Karpas-422 (cell line): Measurements from ENCODE around the gene PRMT1. TPM values are rescaled to one million over a fixed set of nuclear protein-coding genes. Genes with fewer than 3 reads are reported as not detected.

Experiments
- DNase-seq: peaks from one replicate; pipeline ENCODE4 v3.0.0-alpha.2; 2015
- H2AFZ ChIP-seq: fragments of 200-600 bp; sonication (generic); 2 replicates; pipeline ENCODE4 v1.6.1; 2014; ENCODE audit warnings: antibody characterized with exemption, low read length, mixed read lengths
- H3K27ac ChIP-seq: fragments of 200-600 bp; sonication (generic); 2 replicates; pipeline ENCODE4 v1.5.1; 2014; ENCODE audit warnings: mild to moderate bottlenecking, low read length, moderate library complexity
- H3K27me3 ChIP-seq: fragments of 200-600 bp; sonication (generic); 2 replicates; pipeline ENCODE4 v1.6.1; 2014; ENCODE audit warnings: low read length, mixed read lengths
- H3K36me3 ChIP-seq: fragments of 200-600 bp; sonication (generic); 2 replicates; pipeline ENCODE4 v1.6.1; 2014; ENCODE audit warnings: low read length, mixed read lengths; ENCODE audit not compliant: insufficient read depth
- H3K4me1 ChIP-seq: fragments of 200-600 bp; sonication (generic); 2 replicates; pipeline ENCODE4 v1.6.1; 2014; ENCODE audit warnings: mild to moderate bottlenecking, low read length, mixed read lengths
- H3K4me2 ChIP-seq: fragments of 200-600 bp; sonication (generic); 2 replicates; pipeline ENCODE4 v1.6.1; 2014; ENCODE audit warnings: low read length, low read depth, mild to moderate bottlenecking; ENCODE audit not compliant: poor library complexity, severe bottlenecking
- H3K4me3 ChIP-seq: fragments of 200-600 bp; sonication (generic); 2 replicates; pipeline ENCODE4 v1.5.1; 2014; ENCODE audit warnings: mild to moderate bottlenecking, antibody characterized with exemption, low read length, mixed read lengths
- H3K79me2 ChIP-seq: fragments of 200-600 bp; sonication (generic); 2 replicates; pipeline ENCODE4 v1.6.1; 2014; ENCODE audit warnings: mild to moderate bottlenecking, low read length, mixed read lengths
- H3K9ac ChIP-seq: fragments of 200-600 bp; sonication (generic); 2 replicates; pipeline ENCODE4 v1.6.0; 2014; ENCODE audit warnings: low read length
- H3K9me2 ChIP-seq: fragments of 200-600 bp; sonication (generic), shearing (Covaris generic); replicated peaks from 2 replicates; pipeline ENCODE4 v1.6.0; 2014; ENCODE audit warnings: mild to moderate bottlenecking, low read length, moderate library complexity; ENCODE audit not compliant: insufficient read depth
- H3K9me3 ChIP-seq: fragments of 300-700, 200-600 bp; sonication (generic); 2 replicates; pipeline ENCODE4 v1.6.1; 2014; ENCODE audit warnings: low read length, mixed read lengths
- H4K20me1 ChIP-seq: fragments of 200-600 bp; sonication (generic); 2 replicates; pipeline ENCODE4 v1.6.1; 2014; ENCODE audit warnings: mild to moderate bottlenecking, antibody characterized with exemption, low read length, low read depth; ENCODE audit not compliant: insufficient read depth
- total RNA-seq: library from RNA; depleted of rRNA; stranded (reverse); fragments of >200 nt; shearing (Covaris generic); gene quantifications from 2 replicates; pipeline ENCODE4 v1.2.3, GENCODE V29; 2014; ENCODE audit warnings: low replicate concordance

PRMT1 gene
- total RNA-seq, 1 experiment from 2014 or later, result 293 TPM

- no peaks in the 10 kb centered on the region for H3K9me2 ChIP-seq
- no peak overlapping the region for H3K27ac ChIP-seq
- H2AFZ ChIP-seq, result no peak overlapping the region
- H3K27me3 ChIP-seq, result no peaks in the 10 kb centered on the region
- peak overlapping the region; percentile 91 for H3K4me2 ChIP-seq
- peaks cover 49% of the 10 kb centered on the region for H3K79me2 ChIP-seq
- peaks cover 5% of the 10 kb centered on the region; the same call in 1 of the 2 replicates for H4K20me1 ChIP-seq
- DNase-seq, result no peak
- H3K36me3 ChIP-seq, result peaks cover 8% of the 10 kb centered on the region; the same call in 1 of the 2 replicates
- H3K4me3 ChIP-seq, result peak overlapping the region; percentile 75
- H3K4me1 ChIP-seq, result peaks cover 35% of the 10 kb centered on the region
- no peaks in the 10 kb centered on the region for H3K9me3 ChIP-seq
- peak overlapping the region; percentile 85 for H3K9ac ChIP-seq
These were observed 9.6 kb upstream of the PRMT1 start for GRCh38 chr19:49667473-49667872.

- Histone ChIP-seq H3K9me2 (no peaks in the 10 kb centered on the region), H3K9ac (no peak overlapping the region), H3K9me3 (no peaks in the 10 kb centered on the region), H2AFZ (no peak overlapping the region), H3K79me2 (peaks cover 29% of the 10 kb centered on the region), H3K27me3 (no peaks in the 10 kb centered on the region), H3K27ac (no peak overlapping the region), H3K4me2 (no peak overlapping the region), H3K4me3 (no peak overlapping the region), H3K4me1 (peaks cover 43% of the 10 kb centered on the region), H4K20me1 (no peaks in the 10 kb centered on the region; the same call in 1 of the 2 replicates), H3K36me3 (no peaks in the 10 kb centered on the region; the same call in 1 of the 2 replicates)
- DNase-seq, result no peak
These were observed 7.6 kb upstream of the PRMT1 start for GRCh38 chr19:49669516-49669915.

DNA sequence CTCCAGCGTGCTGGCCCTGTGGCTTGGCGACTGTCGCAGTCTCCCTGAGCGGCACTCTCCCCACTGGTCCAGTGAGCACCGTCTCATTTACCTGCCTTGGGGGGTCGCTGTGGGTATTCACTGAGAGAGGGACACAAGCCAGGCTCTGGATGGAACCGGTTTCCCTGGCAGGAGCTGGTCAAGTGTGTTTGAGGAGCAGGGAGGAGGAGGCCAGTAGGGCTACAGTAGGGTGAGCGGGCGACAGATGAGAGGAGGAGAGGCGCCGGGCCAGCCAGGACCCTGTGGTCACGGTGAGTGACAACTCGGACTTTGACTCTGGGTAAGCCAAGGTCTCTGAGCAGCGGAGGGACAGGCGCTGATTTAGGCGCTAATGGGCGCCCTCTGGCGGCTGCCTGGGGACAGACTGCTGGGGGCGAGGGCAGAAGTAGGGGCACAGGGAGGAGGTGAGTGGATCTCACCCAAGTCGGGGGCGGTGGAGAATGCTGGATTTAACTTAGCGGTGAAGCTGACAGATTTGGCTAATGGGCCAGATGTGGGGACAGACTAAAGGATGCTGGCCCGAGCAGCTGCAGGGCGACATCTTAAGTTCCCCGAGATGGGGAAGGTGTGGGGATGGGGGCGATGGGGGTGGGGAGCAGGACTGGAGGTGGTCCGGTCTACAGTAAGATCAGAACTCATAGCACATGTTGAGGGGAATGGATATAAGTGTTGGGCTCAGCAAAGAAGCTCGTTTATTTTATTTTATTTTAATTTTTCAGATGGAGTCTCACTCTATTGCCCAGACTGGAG lies 4.7 kb upstream of the PRMT1 start:
- H3K4me1 ChIP-seq, result peaks cover 44% of the 10 kb centered on the region
- peak overlapping the region; percentile 74; the same call in 1 of the 2 replicates for H2AFZ ChIP-seq
- H3K4me2 ChIP-seq, result peak overlapping the region; percentile 66
- H3K79me2 ChIP-seq, result peaks cover 8% of the 10 kb centered on the region
- H3K27me3 ChIP-seq, result no peaks in the 10 kb centered on the region
- no peaks in the 10 kb centered on the region; the same call in 1 of the 2 replicates for H3K36me3 ChIP-seq
- no peaks in the 10 kb centered on the region for H3K9me2 ChIP-seq
- H3K4me3 ChIP-seq, result peak overlapping the region; percentile 46; the same call in 1 of the 2 replicates
- no peaks in the 10 kb centered on the region for H3K9me3 ChIP-seq
- H3K9ac ChIP-seq, result peak overlapping the region; percentile 63
- DNase-seq, result peak; percentile 95
- H4K20me1 ChIP-seq, result no peaks in the 10 kb centered on the region
- H3K27ac ChIP-seq, result peak overlapping the region; percentile 64

- H2AFZ ChIP-seq, result no peak overlapping the region
- peaks cover 4% of the 10 kb centered on the region; the same call in 1 of the 2 replicates for H3K36me3 ChIP-seq
- H3K27ac ChIP-seq, result peak overlapping the region; percentile 89
- no peaks in the 10 kb centered on the region for H3K27me3 ChIP-seq
- no peaks in the 10 kb centered on the region for H3K9me3 ChIP-seq
- H4K20me1 ChIP-seq, result peaks cover 28% of the 10 kb centered on the region
- no peaks in the 10 kb centered on the region for H3K9me2 ChIP-seq
- peak overlapping the region; percentile 74 for H3K4me3 ChIP-seq
- peak overlapping the region; percentile 79 for H3K9ac ChIP-seq
- H3K4me2 ChIP-seq, result peak overlapping the region; percentile 79
- H3K79me2 ChIP-seq, result peaks cover 41% of the 10 kb centered on the region
- DNase-seq, result peak; percentile 96
- peaks cover 69% of the 10 kb centered on the region for H3K4me1 ChIP-seq
These were observed 811 bp upstream of the PRMT1 start for GRCh38 chr19:49676136-49676783.

GRCh38 chr19:49676784-49677230 lies 264 bp upstream of the PRMT1 start:
- H3K9me2 ChIP-seq, result no peaks in the 10 kb centered on the region
- no peak overlapping the region for H2AFZ ChIP-seq
- peaks cover 44% of the 10 kb centered on the region for H3K79me2 ChIP-seq
- H3K27me3 ChIP-seq, result no peaks in the 10 kb centered on the region
- H3K27ac ChIP-seq, result peak overlapping the region; percentile 91
- H3K4me1 ChIP-seq, result peaks cover 65% of the 10 kb centered on the region
- peaks cover 31% of the 10 kb centered on the region for H4K20me1 ChIP-seq
- peaks cover 7% of the 10 kb centered on the region for H3K36me3 ChIP-seq
- H3K4me3 ChIP-seq, result peak overlapping the region; percentile 92
- H3K4me2 ChIP-seq, result peak overlapping the region; percentile 76
- peak; percentile 100 for DNase-seq
- H3K9me3 ChIP-seq, result no peaks in the 10 kb centered on the region
- H3K9ac ChIP-seq, result peak overlapping the region; percentile 98

- Histone ChIP-seq H4K20me1 (peaks cover 37% of the 10 kb centered on the region), H3K9me2 (no peaks in the 10 kb centered on the region), H2AFZ (no peak overlapping the region), H3K4me1 (peaks cover 54% of the 10 kb centered on the region), H3K27me3 (no peaks in the 10 kb centered on the region), H3K27ac (peak overlapping the region; percentile 91), H3K4me2 (peak overlapping the region; percentile 76), H3K9ac (peak overlapping the region; percentile 98), H3K79me2 (peaks cover 52% of the 10 kb centered on the region), H3K9me3 (no peaks in the 10 kb centered on the region), H3K4me3 (peak overlapping the region; percentile 92), H3K36me3 (peaks cover 18% of the 10 kb centered on the region)
- DNase-seq, result peak; percentile 96
These were observed 1.0 kb downstream of the PRMT1 start for GRCh38 chr19:49677901-49678674.

GRCh38 chr19:49678985-49679770 lies 2.1 kb downstream of the PRMT1 start:
- peak overlapping the region; percentile 76 for H3K4me2 ChIP-seq
- H2AFZ ChIP-seq, result no peak overlapping the region
- H3K9ac ChIP-seq, result peak overlapping the region; percentile 98
- H3K4me3 ChIP-seq, result peak overlapping the region; percentile 92
- H3K36me3 ChIP-seq, result peaks cover 26% of the 10 kb centered on the region
- H3K79me2 ChIP-seq, result peaks cover 52% of the 10 kb centered on the region
- H3K27ac ChIP-seq, result peak overlapping the region; percentile 32; the same call in 1 of the 2 replicates
- H3K9me2 ChIP-seq, result no peaks in the 10 kb centered on the region
- H3K27me3 ChIP-seq, result no peaks in the 10 kb centered on the region
- peaks cover 43% of the 10 kb centered on the region for H3K4me1 ChIP-seq
- H4K20me1 ChIP-seq, result peaks cover 45% of the 10 kb centered on the region
- no peak for DNase-seq
- H3K9me3 ChIP-seq, result no peaks in the 10 kb centered on the region
